ENCODE data around the gene CEP112. TPM values are rescaled to one million over a fixed set of nuclear protein-coding genes. Genes with fewer than 3 reads are reported as not detected.
A peak's percentile ranks its signal among the peaks of the same experiment; 100 is the strongest.

Gene CEP112
- total and polyA plus RNA-seq, 8 donors: 8.4 to 11.4 (median 9.8) TPM

DNA sequence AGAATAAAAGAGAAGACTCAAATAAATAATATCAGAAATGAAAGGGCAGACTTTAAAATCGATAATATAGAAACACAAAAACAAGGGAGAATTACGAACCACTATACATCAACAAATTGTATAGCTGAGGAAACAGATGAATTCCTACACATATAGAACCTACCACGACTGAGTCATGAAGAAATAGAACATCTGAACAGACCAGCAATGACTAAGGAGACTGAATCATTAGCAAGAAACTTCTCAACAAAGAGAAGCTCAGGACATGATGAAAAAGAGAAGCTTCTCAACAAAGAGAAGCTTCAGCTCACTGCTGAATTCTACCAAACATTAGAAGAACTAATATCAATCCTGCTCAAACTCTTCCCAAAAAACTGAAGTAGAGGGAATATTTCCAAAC is 255.9 kb downstream of the CEP112 start:
- DNase-seq (no peak), FAIRE-seq (no peak), ATAC-seq (no peak)
- TF ChIP-seq, protein P1, sequence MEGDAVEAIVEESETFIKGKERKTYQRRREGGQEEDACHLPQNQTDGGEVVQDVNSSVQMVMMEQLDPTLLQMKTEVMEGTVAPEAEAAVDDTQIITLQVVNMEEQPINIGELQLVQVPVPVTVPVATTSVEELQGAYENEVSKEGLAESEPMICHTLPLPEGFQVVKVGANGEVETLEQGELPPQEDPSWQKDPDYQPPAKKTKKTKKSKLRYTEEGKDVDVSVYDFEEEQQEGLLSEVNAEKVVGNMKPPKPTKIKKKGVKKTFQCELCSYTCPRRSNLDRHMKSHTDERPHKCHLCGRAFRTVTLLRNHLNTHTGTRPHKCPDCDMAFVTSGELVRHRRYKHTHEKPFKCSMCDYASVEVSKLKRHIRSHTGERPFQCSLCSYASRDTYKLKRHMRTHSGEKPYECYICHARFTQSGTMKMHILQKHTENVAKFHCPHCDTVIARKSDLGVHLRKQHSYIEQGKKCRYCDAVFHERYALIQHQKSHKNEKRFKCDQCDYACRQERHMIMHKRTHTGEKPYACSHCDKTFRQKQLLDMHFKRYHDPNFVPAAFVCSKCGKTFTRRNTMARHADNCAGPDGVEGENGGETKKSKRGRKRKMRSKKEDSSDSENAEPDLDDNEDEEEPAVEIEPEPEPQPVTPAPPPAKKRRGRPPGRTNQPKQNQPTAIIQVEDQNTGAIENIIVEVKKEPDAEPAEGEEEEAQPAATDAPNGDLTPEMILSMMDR (IDR thresholded peaks at IDR 0.05): no peak
- no peaks in the 10 kb centered on the region for H3K27me3 ChIP-seq
- WGBS, 2 donors: 82 to 85% methylated on average over 3 of the region's 3 CpGs
- H3K4me1 ChIP-seq: no peaks in the 10 kb centered on the region
- no peaks in the 10 kb centered on the region for H3K36me3 ChIP-seq
- H3K27ac ChIP-seq: no peak overlapping the region
- intact Hi-C loops (cut with DNase I): no loop called here
- H3K9me3 ChIP-seq: no peaks in the 10 kb centered on the region
- no peak overlapping the region for H3K4me3 ChIP-seq

GRCh38 chr17:65933290-65933689 is 258.6 kb downstream of the CEP112 start:
- Histone ChIP-seq H3K4me3 (no peak overlapping the region), H3K9me3 (no peaks in the 10 kb centered on the region), H3K27ac (no peak overlapping the region), H3K27me3 (no peaks in the 10 kb centered on the region), H3K4me1 (no peaks in the 10 kb centered on the region), H3K36me3 (no peaks in the 10 kb centered on the region)
- ATAC-seq (no peak), DNase-seq (no peak), FAIRE-seq (no peak)
- TF ChIP-seq, protein P1 (IDR thresholded peaks at IDR 0.05): no peak
- intact Hi-C loops (cut with DNase I): no loop called here
- 88 to 99% methylated on average over 4 of the region's 4 CpGs for WGBS, 2 donors

DNA sequence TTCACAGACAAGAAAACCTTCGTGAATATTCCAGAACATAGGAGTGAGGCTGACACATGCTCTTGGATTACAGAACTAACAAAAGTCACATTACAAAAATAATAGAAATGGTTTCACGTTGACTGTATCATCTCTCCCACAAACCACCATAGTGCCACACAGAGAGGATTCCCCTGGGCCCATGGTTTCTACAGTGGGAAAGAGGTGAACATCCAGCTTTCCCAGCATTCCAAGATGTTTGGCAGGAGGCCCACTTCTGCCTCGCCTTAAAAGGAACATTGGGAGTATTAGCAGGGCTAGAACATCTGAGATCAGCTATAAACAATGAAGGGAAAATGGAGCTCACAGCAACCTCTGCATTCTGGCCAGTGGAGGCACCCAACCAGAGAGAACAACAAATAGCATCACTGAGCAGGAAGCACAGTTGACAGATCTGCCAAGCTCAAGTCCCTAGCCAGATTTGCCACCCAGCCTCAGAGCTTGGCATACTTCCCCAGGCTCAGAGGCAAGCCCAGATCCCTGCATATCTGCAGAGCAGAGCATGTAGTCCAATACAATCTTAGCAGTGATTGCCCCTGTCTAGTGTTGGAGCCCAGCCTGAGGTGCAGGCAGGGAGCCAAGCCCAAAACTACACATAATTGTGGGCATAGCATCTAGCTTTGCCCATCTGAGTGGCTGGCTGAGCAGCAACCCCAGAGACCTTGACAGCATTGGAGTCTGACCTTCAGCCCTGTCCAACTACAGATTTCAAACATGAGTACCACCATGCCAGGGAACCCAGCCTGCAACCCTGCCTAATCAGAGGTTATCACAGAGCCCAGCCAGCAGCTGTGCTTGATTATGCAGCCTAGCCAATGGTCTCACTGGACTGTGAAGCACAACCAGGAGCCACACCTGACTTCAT is 260.4 kb downstream of the CEP112 start:
- DNase-seq (no peak), FAIRE-seq (no peak), ATAC-seq (peak in 1 of 4 donors; percentile 30)
- H3K9me3 ChIP-seq: no peaks in the 10 kb centered on the region
- no peaks in the 10 kb centered on the region for H3K27me3 ChIP-seq
- no peak overlapping the region for H3K4me3 ChIP-seq
- TF ChIP-seq, protein P1 (IDR thresholded peaks at IDR 0.05): no peak
- no peaks in the 10 kb centered on the region for H3K4me1 ChIP-seq
- H3K36me3 ChIP-seq: no peaks in the 10 kb centered on the region
- 87 to 89% methylated on average over 3 of the region's 3 CpGs for WGBS, 2 donors
- H3K27ac ChIP-seq: no peak overlapping the region
- intact Hi-C loops (cut with DNase I): no loop called here

DNA sequence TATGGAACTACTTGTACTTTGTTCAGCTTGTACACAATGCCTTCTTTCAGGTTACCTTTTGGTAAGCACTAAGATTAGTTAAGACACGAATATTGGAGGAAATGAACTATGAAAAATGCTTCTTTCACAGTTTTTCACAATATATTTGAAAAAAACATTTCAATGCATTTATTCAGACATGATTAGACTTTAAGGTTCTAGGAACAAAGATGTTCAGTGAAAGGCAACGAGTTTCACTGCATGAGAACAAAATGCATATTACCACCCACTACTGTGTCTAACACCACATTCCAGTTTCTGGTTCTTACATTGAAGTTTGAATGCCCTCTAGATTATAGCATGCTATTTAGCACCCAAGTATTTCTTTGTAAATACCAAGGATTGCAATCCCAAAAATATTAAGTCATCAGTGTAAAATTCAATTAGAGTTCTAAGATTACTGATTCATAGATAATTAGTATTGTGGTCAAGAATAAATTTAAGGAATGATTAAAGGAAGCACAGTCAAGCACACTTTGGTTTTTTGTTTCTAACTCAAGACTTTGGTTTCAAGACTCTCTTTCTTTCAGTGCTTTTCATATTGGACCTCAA is 261.7 kb downstream of the CEP112 start:
- intact Hi-C loops (cut with DNase I): no loop called here
- DNase-seq (no peak), ATAC-seq (no peak), FAIRE-seq (no peak)
- Histone ChIP-seq H3K36me3 (no peaks in the 10 kb centered on the region), H3K4me1 (no peaks in the 10 kb centered on the region), H3K27me3 (no peaks in the 10 kb centered on the region), H3K4me3 (no peak overlapping the region), H3K9me3 (no peaks in the 10 kb centered on the region), H3K27ac (no peak overlapping the region)
- TF ChIP-seq, protein P1 (IDR thresholded peaks at IDR 0.05): no peak
- WGBS, 2 donors: 53 to 63% methylated on average over 2 of the region's 2 CpGs

DNA sequence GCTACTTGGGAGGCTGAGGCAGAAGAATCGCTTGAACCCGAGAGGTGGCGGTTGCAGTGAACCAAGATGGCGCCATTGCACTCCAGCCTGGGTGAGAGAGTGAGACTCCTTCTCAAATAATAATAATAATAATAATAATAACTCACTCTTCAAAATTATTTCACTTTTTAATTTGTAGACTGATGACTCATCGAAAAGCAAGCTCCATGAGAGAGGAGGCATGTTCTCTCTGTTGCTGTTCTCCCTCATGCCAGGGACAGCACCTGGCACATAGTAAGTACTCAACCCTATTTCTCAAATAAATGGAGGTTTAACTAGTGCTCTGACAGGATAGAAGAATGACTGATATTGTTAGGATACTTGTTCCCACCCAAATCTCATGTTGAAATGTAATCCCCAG is 265.3 kb downstream of the CEP112 start:
- Histone ChIP-seq H3K4me1 (no peaks in the 10 kb centered on the region), H3K9me3 (no peaks in the 10 kb centered on the region), H3K27ac (no peak overlapping the region), H3K36me3 (no peaks in the 10 kb centered on the region), H3K27me3 (no peaks in the 10 kb centered on the region), H3K4me3 (no peak overlapping the region)
- WGBS, 2 donors: 97 to 98% methylated on average over 5 of the region's 5 CpGs
- intact Hi-C loops (cut with DNase I): no loop called here
- TF ChIP-seq, protein P1 (IDR thresholded peaks at IDR 0.05): no peak
- ATAC-seq (no peak), DNase-seq (no peak), FAIRE-seq (no peak)
